IMR-90 (cell line): ENCODE measurements around the gene UGT8. TPM values are rescaled to one million over a fixed set of nuclear protein-coding genes. Genes with fewer than 3 reads are reported as not detected.

Experiments
- ATAC-seq: fragments of 200-7000 bp; cut with Tn5 transposase; 2 replicates; pipeline ENCODE4 v1.9.1; 2020; ENCODE audit warnings: low read depth, mild to moderate bottlenecking, moderate library complexity
- BruUV-seq: library from RNA; stranded (reverse); fragments of 400-500 nt; replicated peaks from 2 replicates; lab custom pipeline; 2021; lab: Mats Ljungman, UMichigan
- CTCF ChIA-PET: fragments of 300-600 bp; formaldehyde crosslinking; extraction: SDS; loops from one replicate; lab custom pipeline; 2021; ENCODE audit warnings: antibody characterized with exemption; lab: Yijun Ruan, JAX
- POLR2A ChIA-PET: fragments of 300-600 bp; sonication (Branson Sonifier 250); formaldehyde crosslinking; loops from one replicate; lab custom pipeline; 2022; ENCODE audit warnings: antibody characterized with exemption; ENCODE audit not compliant: unreplicated experiment; lab: Charles Lee
- DNase-seq: peaks from one replicate; pipeline ENCODE4 v3.0.0; 2013
- H2AFZ ChIP-seq: replicated peaks from 2 replicates; pipeline ENCODE3; 2013; ENCODE audit warnings: low read length, mild to moderate bottlenecking; ENCODE audit not compliant: poor library complexity
- H2AK5ac ChIP-seq: 2 replicates; pipeline ENCODE4 v1.6.1; 2013; ENCODE audit warnings: low read depth, low read length, inconsistent platforms
- H2AK9ac ChIP-seq: replicated peaks from 2 replicates; pipeline ENCODE3; 2013; ENCODE audit warnings: mild to moderate bottlenecking, low read depth, low read length, moderate library complexity; ENCODE audit not compliant: poor library complexity
- H2BK120ac ChIP-seq: 2 replicates; pipeline ENCODE4 v1.6.1; 2013; ENCODE audit warnings: low read depth, low read length, inconsistent platforms
- H2BK15ac ChIP-seq: 3 replicates; pipeline ENCODE4 v1.6.1; 2013; ENCODE audit warnings: low read depth, low read length, inconsistent platforms
- H2BK20ac ChIP-seq: 2 replicates; pipeline ENCODE4 v1.6.1; 2013; ENCODE audit warnings: low read depth, mild to moderate bottlenecking, inconsistent platforms, low read length, moderate library complexity
- H2BK5ac ChIP-seq: 2 replicates; pipeline ENCODE4 v1.6.1; 2013; ENCODE audit warnings: mild to moderate bottlenecking, low read depth, low read length, inconsistent platforms; ENCODE audit not compliant: poor library complexity, severe bottlenecking
- H3K14ac ChIP-seq: replicated peaks from 2 replicates; pipeline ENCODE4 v1.6.1; 2013; ENCODE audit warnings: low read depth, low read length, inconsistent platforms
- H3K18ac ChIP-seq: 2 replicates; pipeline ENCODE4 v1.6.1; 2013; ENCODE audit warnings: low read depth, low read length, control low read depth
- H3K23ac ChIP-seq: 2 replicates; pipeline ENCODE4 v1.6.1; 2013; ENCODE audit warnings: low read depth, low read length, inconsistent platforms
- H3K27ac ChIP-seq: 2 replicates; pipeline ENCODE4 v1.5.1; 2013; ENCODE audit warnings: mild to moderate bottlenecking, control low read depth, low read length; ENCODE audit not compliant: insufficient read depth
- H3K27me3 ChIP-seq: 2 replicates; pipeline ENCODE4 v1.6.1; 2013; ENCODE audit warnings: low read length; ENCODE audit not compliant: control insufficient read depth, insufficient read depth
- H3K36me3 ChIP-seq: 2 replicates; pipeline ENCODE4 v1.6.1; 2013; ENCODE audit warnings: low read length, mixed read lengths; ENCODE audit not compliant: control insufficient read depth, insufficient read depth
- H3K4ac ChIP-seq: 2 replicates; pipeline ENCODE4 v1.6.1; 2013; ENCODE audit warnings: low read depth, low read length, inconsistent platforms
- H3K4me1 ChIP-seq: 2 replicates; pipeline ENCODE4 v1.6.1; 2013; ENCODE audit warnings: low read length, mixed read lengths; ENCODE audit not compliant: control insufficient read depth, insufficient read depth
- H3K4me2 ChIP-seq: 2 replicates; pipeline ENCODE4 v1.6.1; 2013; ENCODE audit warnings: low read depth, mild to moderate bottlenecking, control low read depth, low read length, moderate library complexity
- H3K4me3 ChIP-seq: 2 replicates; pipeline ENCODE4 v1.5.1; 2013; ENCODE audit warnings: low read depth, mild to moderate bottlenecking, control low read depth, low read length, moderate library complexity; ENCODE audit not compliant: insufficient read depth
- H3K56ac ChIP-seq: 2 replicates; pipeline ENCODE4 v1.6.1; 2013; ENCODE audit warnings: low read length, inconsistent platforms; ENCODE audit not compliant: insufficient read depth; ENCODE audit errors: extremely low read depth
- H3K79me1 ChIP-seq, 2 experiments: 2 replicates each; pipeline ENCODE4 v1.6.1; 2013; ENCODE audit warnings: low read length in 2 of 2, inconsistent platforms in 1 of 2, low read depth in 1 of 2
- H3K9ac ChIP-seq: 2 replicates; pipeline ENCODE4 v1.6.1; 2013; ENCODE audit warnings: low read depth, low read length, control low read depth
- H3K9me1 ChIP-seq: 2 replicates; pipeline ENCODE4 v1.6.1; 2013; ENCODE audit warnings: low read length, inconsistent platforms; ENCODE audit not compliant: insufficient read depth
- H3K9me3 ChIP-seq: 2 replicates; pipeline ENCODE4 v1.6.1; 2013; ENCODE audit warnings: low read length; ENCODE audit not compliant: control insufficient read depth, insufficient read depth
- H4K20me1 ChIP-seq: 2 replicates; pipeline ENCODE4 v1.6.1; 2013; ENCODE audit warnings: low read length, inconsistent platforms; ENCODE audit not compliant: insufficient read depth
- H4K5ac ChIP-seq: 2 replicates; pipeline ENCODE4 v1.6.1; 2013; ENCODE audit warnings: mild to moderate bottlenecking, low read depth, low read length, control low read depth
- H4K8ac ChIP-seq, 2 experiments: 2 replicates each; pipeline ENCODE4 v1.6.1; 2013; ENCODE audit warnings: low read depth in 2 of 2, low read length in 2 of 2, control low read depth in 1 of 2, inconsistent platforms in 1 of 2
- H4K91ac ChIP-seq: 2 replicates; pipeline ENCODE4 v1.6.1; 2013; ENCODE audit warnings: low read depth, low read length, inconsistent platforms; ENCODE audit not compliant: insufficient read depth
- BHLHE40 ChIP-seq: fragments of 150-350 bp; IDR thresholded peaks from 2 replicates; pipeline ENCODE4 v1.6.1; 2016; ENCODE audit warnings: mild to moderate bottlenecking, low read depth, low read length
- CEBPB ChIP-seq: IDR thresholded peaks from 2 replicates; pipeline ENCODE4 v1.6.1; 2012; ENCODE audit warnings: low read depth, low read length, improper control_type of control experiment
- CHD1 ChIP-seq: IDR thresholded peaks from 2 replicates; pipeline ENCODE4 v1.6.1; 2012; ENCODE audit warnings: low read depth, low read length, improper control_type of control experiment
- FOS ChIP-seq: fragments of 150-350 bp; IDR thresholded peaks from 2 replicates; pipeline ENCODE4 v1.6.1; 2016; ENCODE audit warnings: low read depth, low read length
- MAFK ChIP-seq: IDR thresholded peaks from 2 replicates; pipeline ENCODE4 v1.6.1; 2012; ENCODE audit warnings: low read depth, low read length, improper control_type of control experiment
- MAZ ChIP-seq: IDR thresholded peaks from 2 replicates; pipeline ENCODE4 v1.6.1; 2012; ENCODE audit warnings: low read depth, mild to moderate bottlenecking, low read length, improper control_type of control experiment, moderate library complexity, borderline replicate concordance
- MXI1 ChIP-seq: IDR thresholded peaks from 2 replicates; pipeline ENCODE4 v1.6.1; 2012; ENCODE audit warnings: low read depth, mild to moderate bottlenecking, low read length, moderate library complexity, borderline replicate concordance
- NFE2L2 ChIP-seq: fragments of 150-350 bp; IDR thresholded peaks from 2 replicates; pipeline ENCODE4 v1.6.1; 2016; ENCODE audit warnings: low read depth, mild to moderate bottlenecking, low read length
- POLR2A ChIP-seq: IDR thresholded peaks from 2 replicates; pipeline ENCODE4 v1.6.1; 2012; ENCODE audit warnings: mild to moderate bottlenecking, low read depth, low read length
- RAD21 ChIP-seq: IDR thresholded peaks from 2 replicates; pipeline ENCODE4 v1.6.1; 2012; ENCODE audit warnings: low read length, improper control_type of control experiment
- RCOR1 ChIP-seq: IDR thresholded peaks from 2 replicates; pipeline ENCODE4 v1.6.1; 2012; ENCODE audit warnings: mild to moderate bottlenecking, low read length, improper control_type of control experiment; ENCODE audit not compliant: insufficient replicate concordance
- RFX5 ChIP-seq: IDR thresholded peaks from 2 replicates; pipeline ENCODE4 v1.8.0; 2012; ENCODE audit warnings: low read depth, mild to moderate bottlenecking, low read length, moderate library complexity
- SMC3 ChIP-seq: fragments of 150-350 bp; IDR thresholded peaks from 2 replicates; pipeline ENCODE4 v1.6.1; 2016; ENCODE audit warnings: low read depth, mild to moderate bottlenecking, antibody characterized with exemption, low read length, moderate library complexity
- WGBS, 2 experiments: methylation state at CpG; one replicate each; pipeline versions ENCODE4 v1.1.5 to v1.1.7; 2013; ENCODE audit warnings: missing lambda C conversion rate in 2 of 2; ENCODE audit not compliant: insufficient read length in 1 of 2; ENCODE audit errors: extremely low coverage in 2 of 2; 5-methylcytosine and 5-hydroxymethylcytosine counted together
- dilution Hi-C: fragments of 300-500 bp; cut with HindIII; formaldehyde crosslinking; loops from one replicate; pipeline ENCODE4 v1.14.3; 2018; ENCODE audit warnings: low sequenced_read_pairs; ENCODE audit not compliant: unreplicated experiment
- in situ Hi-C: fragments of 300-500 bp; cut with MboI; formaldehyde crosslinking; loops from 3 replicates; pipeline ENCODE4 v1.14.3; 2019; ENCODE audit warnings: low sequenced_read_pairs, inconsistent platforms, mixed read lengths
- intact Hi-C: fragments of 100-400 bp; cut with micrococcal nuclease; formaldehyde crosslinking; loops from 2 replicates; pipeline ENCODE4 v1.10.0; 2022
- polyA plus RNA-seq, 3 experiments: library from polyadenylated mRNA; depleted of rRNA; stranded (reverse); fragments of >200 nt; gene quantifications; 2 replicates each; pipeline ENCODE4 v1.2.3, GENCODE V29; 2012; ENCODE audit warnings: low replicate concordance in 1 of 3
- total RNA-seq: library from RNA; depleted of rRNA; stranded (reverse); fragments of >200 nt; gene quantifications from 2 replicates; pipeline ENCODE4 v1.2.3, GENCODE V29; 2012
- TF ChIP-seq, protein P1 (sequence below): fragments of 150-350 bp; IDR thresholded peaks from 2 replicates; pipeline ENCODE4 v1.6.1; 2016; ENCODE audit warnings: low read depth, mild to moderate bottlenecking, low read length, moderate library complexity, borderline replicate concordance
- TF ChIP-seq, protein P2 (sequence below): conservative IDR thresholded peaks from 2 replicates; pipeline ENCODE4 v1.5.1; 2012; ENCODE audit warnings: mild to moderate bottlenecking, low read depth, low read length, improper control_type of control experiment
- TF ChIP-seq, protein P3 (sequence below): fragments of 150-350 bp; IDR thresholded peaks from 2 replicates; pipeline ENCODE4 v1.6.1; 2017; ENCODE audit warnings: mild to moderate bottlenecking, antibody characterized with exemption, low read length, low read depth

Gene UGT8
- total and polyA plus RNA-seq, 2 of the 4 experiments (the other 2 are of a cell fraction), result not detected

DNA sequence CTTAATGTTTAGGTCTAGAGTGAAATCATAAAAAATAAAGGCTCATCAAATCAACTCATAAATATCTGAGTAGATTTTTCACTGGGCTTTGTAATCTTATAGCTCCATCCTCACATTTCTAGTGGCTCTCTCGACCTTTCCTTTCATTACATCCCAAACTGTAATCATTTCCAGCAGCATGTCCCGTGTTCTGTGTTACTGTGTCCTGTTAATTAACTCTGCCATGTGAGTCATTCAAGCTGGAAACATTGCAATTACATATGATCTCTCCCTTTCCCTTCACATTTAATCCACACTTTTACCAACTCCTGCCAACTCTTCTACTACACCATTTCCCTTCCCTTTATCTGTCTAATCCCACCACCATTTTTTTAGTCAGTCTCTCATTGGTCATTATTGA lies 75.5 kb downstream of the UGT8 start:
- in situ Hi-C loops, result no loop called here
- DNase-seq (no peak), ATAC-seq (no peak)
- no peak for TF ChIP-seq CHD1
- TF ChIP-seq MAZ, result no peak
- TF ChIP-seq MXI1, result no peak
- TF ChIP-seq RCOR1, result no peak
- no peak for TF ChIP-seq FOS
- TF ChIP-seq, protein P1, sequence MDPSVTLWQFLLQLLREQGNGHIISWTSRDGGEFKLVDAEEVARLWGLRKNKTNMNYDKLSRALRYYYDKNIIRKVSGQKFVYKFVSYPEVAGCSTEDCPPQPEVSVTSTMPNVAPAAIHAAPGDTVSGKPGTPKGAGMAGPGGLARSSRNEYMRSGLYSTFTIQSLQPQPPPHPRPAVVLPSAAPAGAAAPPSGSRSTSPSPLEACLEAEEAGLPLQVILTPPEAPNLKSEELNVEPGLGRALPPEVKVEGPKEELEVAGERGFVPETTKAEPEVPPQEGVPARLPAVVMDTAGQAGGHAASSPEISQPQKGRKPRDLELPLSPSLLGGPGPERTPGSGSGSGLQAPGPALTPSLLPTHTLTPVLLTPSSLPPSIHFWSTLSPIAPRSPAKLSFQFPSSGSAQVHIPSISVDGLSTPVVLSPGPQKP, result no peak
- TF ChIP-seq SMC3, result no peak
- TF ChIP-seq CEBPB, result no peak
- no peak for TF ChIP-seq RFX5
- no peak for TF ChIP-seq MAFK
- no peak for TF ChIP-seq RAD21
- TF ChIP-seq, protein P2, sequence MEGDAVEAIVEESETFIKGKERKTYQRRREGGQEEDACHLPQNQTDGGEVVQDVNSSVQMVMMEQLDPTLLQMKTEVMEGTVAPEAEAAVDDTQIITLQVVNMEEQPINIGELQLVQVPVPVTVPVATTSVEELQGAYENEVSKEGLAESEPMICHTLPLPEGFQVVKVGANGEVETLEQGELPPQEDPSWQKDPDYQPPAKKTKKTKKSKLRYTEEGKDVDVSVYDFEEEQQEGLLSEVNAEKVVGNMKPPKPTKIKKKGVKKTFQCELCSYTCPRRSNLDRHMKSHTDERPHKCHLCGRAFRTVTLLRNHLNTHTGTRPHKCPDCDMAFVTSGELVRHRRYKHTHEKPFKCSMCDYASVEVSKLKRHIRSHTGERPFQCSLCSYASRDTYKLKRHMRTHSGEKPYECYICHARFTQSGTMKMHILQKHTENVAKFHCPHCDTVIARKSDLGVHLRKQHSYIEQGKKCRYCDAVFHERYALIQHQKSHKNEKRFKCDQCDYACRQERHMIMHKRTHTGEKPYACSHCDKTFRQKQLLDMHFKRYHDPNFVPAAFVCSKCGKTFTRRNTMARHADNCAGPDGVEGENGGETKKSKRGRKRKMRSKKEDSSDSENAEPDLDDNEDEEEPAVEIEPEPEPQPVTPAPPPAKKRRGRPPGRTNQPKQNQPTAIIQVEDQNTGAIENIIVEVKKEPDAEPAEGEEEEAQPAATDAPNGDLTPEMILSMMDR, result no peak
- TF ChIP-seq, protein P3, sequence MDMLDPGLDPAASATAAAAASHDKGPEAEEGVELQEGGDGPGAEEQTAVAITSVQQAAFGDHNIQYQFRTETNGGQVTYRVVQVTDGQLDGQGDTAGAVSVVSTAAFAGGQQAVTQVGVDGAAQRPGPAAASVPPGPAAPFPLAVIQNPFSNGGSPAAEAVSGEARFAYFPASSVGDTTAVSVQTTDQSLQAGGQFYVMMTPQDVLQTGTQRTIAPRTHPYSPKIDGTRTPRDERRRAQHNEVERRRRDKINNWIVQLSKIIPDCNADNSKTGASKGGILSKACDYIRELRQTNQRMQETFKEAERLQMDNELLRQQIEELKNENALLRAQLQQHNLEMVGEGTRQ, result no peak
- no peak for TF ChIP-seq POLR2A
- no peak for TF ChIP-seq NFE2L2
- TF ChIP-seq BHLHE40, result no peak
- H3K14ac ChIP-seq, result no peak overlapping the region
- no peak overlapping the region for H4K8ac ChIP-seq
- H4K20me1 ChIP-seq, result no peaks in the 10 kb centered on the region
- no peaks in the 10 kb centered on the region for H3K79me1 ChIP-seq
- no peak overlapping the region for H3K9ac ChIP-seq
- H2AK5ac ChIP-seq, result no peak overlapping the region
- no peak overlapping the region for H3K4me3 ChIP-seq
- H2BK15ac ChIP-seq, result no peak overlapping the region
- H3K18ac ChIP-seq, result no peak overlapping the region
- no peak overlapping the region for H4K5ac ChIP-seq
- no peak overlapping the region for H2BK5ac ChIP-seq
- H3K27ac ChIP-seq, result no peak overlapping the region
- H4K91ac ChIP-seq, result no peak overlapping the region
- no peaks in the 10 kb centered on the region for H3K27me3 ChIP-seq
- no peak overlapping the region for H3K23ac ChIP-seq
- H3K4me2 ChIP-seq, result no peak overlapping the region
- ChIA-PET POLR2A (no interaction called here), CTCF (no interaction called here)
- intact Hi-C loops, result no loop called here
- no peak overlapping the region for H2AFZ ChIP-seq
- WGBS, 2 experiments, result 0% methylated on average over 1 of the region's 2 CpGs; no CpG with 5 or more reads in 1 of the 2 experiments
- H2BK120ac ChIP-seq, result no peak overlapping the region
- no peak overlapping the region for H3K4ac ChIP-seq
- no peak overlapping the region for H2AK9ac ChIP-seq
- no peaks in the 10 kb centered on the region for H3K4me1 ChIP-seq
- no peaks in the 10 kb centered on the region for H3K9me3 ChIP-seq
- H2BK20ac ChIP-seq, result no peak overlapping the region
- H3K36me3 ChIP-seq, result no peaks in the 10 kb centered on the region
- no TSS peak for BruUV-seq
- no peak overlapping the region for H3K56ac ChIP-seq
- dilution Hi-C loops, result no loop called here
- no peaks in the 10 kb centered on the region for H3K9me1 ChIP-seq
